Esophagus squamous epithelium (tissue), 5 donors: Measurements from ENCODE around the gene TRIM63. TPM values are rescaled to one million over a fixed set of nuclear protein-coding genes. Genes with fewer than 3 reads are reported as not detected.

ENCODE experiments used
- DNase-seq: peaks from one replicate; lab custom pipeline; 2025; lab: John Stamatoyannopoulos, UW
- H3K27ac ChIP-seq, 4 donors: fragments of 200-600 bp; sonication (generic); one replicate each; pipeline ENCODE4 v1.5.1; 2016 to 2019; ENCODE audit warnings: mild to moderate bottlenecking in 1 of 4
- H3K27me3 ChIP-seq, 4 donors: fragments of 200-600 bp; sonication (generic); 1 replicate in 3 of 4; 2 replicates in 1 of 4; pipeline versions ENCODE4 v1.5.1 to v1.6.0; 2017 to 2021; ENCODE audit warnings: antibody characterized with exemption in 1 of 4
- H3K36me3 ChIP-seq, 3 donors: fragments of 200-600 bp; sonication (generic); one replicate each; pipeline ENCODE4 v1.5.1; 2016 to 2019
- H3K4me1 ChIP-seq, 3 donors: fragments of 200-600 bp; sonication (generic); one replicate each; pipeline ENCODE4 v1.5.1; 2017 to 2019
- H3K4me3 ChIP-seq, 4 donors: fragments of 200-600 bp; sonication (generic); 1 replicate in 3 of 4; 2 replicates in 1 of 4; pipeline ENCODE4 v1.5.1; 2016 to 2019; ENCODE audit warnings: mild to moderate bottlenecking in 2 of 4, moderate library complexity in 1 of 4
- H3K9me3 ChIP-seq, 3 donors: fragments of 200-600 bp; sonication (generic); one replicate each; pipeline ENCODE4 v1.5.1; 2016 to 2019
- CTCF ChIP-seq, 6 experiments: fragments of 450-650 bp in 4 of 6; fragments of 200-600 bp in 2 of 6; sonication (generic) in 2 of 6; IDR thresholded peaks; one replicate each; pipeline ENCODE4 v1.5.1; 2016 to 2019; ENCODE audit warnings: antibody characterized with exemption in 6 of 6, mild to moderate bottlenecking in 4 of 6, moderate library complexity in 4 of 6
- POLR2A ChIP-seq, 4 donors: fragments of 450-650 bp; IDR thresholded peaks; one replicate each; pipeline ENCODE4 v1.6.1; 2017; ENCODE audit warnings: antibody characterized with exemption in 4 of 4, mild to moderate bottlenecking in 4 of 4, moderate library complexity in 3 of 4
- WGBS, 2 donors: methylation state at CpG; one replicate each; pipeline ENCODE4 v1.1.5; 2018; 5-methylcytosine and 5-hydroxymethylcytosine counted together
- intact Hi-C: fragments of 100-400 bp; cut with DNase I; formaldehyde crosslinking; loops from one replicate; pipeline ENCODE4 v1.15.0; 2022
- total RNA-seq, 4 donors: library from RNA; depleted of rRNA; stranded (reverse); fragments of >200 nt; gene quantifications; one replicate each; pipeline ENCODE4 v1.1.0, GENCODE V29; 2016
- donor health status: DM: yes; HTN: yes; CAD: no.

The TRIM63 gene
- total RNA-seq, 4 donors from 2014 or later: 0.23 to 1.7 TPM; not detected in 2

- WGBS, 2 donors: 86 to 88% methylated on average over 6 of the region's 6 CpGs
- TF ChIP-seq POLR2A (IDR thresholded peaks at IDR 0.05): no peak
- no peak for TF ChIP-seq CTCF (IDR thresholded peaks at IDR 0.05)
- no peak for DNase-seq
- Histone ChIP-seq H3K4me1 (peaks cover 7 to 17% (median 16%) of the 10 kb centered on the region in 3 donors), H3K27me3 (peaks cover 5 to 100% (median 18%) of the 10 kb centered on the region in 4 donors), H3K4me3 (no peak overlapping the region), H3K27ac (no peak overlapping the region), H3K9me3 (no peaks in the 10 kb centered on the region), H3K36me3 (no peaks in the 10 kb centered on the region)
- intact Hi-C loops: no loop called here
Measured at GRCh38 chr1:26050248-26050640, 17.2 kb downstream of the TRIM63 start.

GRCh38 chr1:26049531-26050247, 17.7 kb downstream of the TRIM63 start:
- Histone ChIP-seq H3K4me1 (peaks cover 7 to 18% (median 16%) of the 10 kb centered on the region in 3 donors), H3K36me3 (no peaks in the 10 kb centered on the region), H3K4me3 (no peak overlapping the region), H3K27ac (no peak overlapping the region), H3K9me3 (no peaks in the 10 kb centered on the region), H3K27me3 (peaks cover 9 to 100% (median 18%) of the 10 kb centered on the region in 4 donors)
- WGBS, 2 donors: 59 to 75% methylated on average over 8 to 10 of the region's 10 CpGs
- DNase-seq: no peak
- TF ChIP-seq CTCF (IDR thresholded peaks at IDR 0.05) (no peak), POLR2A (IDR thresholded peaks at IDR 0.05) (no peak)
- intact Hi-C loops: no loop called here

DNA sequence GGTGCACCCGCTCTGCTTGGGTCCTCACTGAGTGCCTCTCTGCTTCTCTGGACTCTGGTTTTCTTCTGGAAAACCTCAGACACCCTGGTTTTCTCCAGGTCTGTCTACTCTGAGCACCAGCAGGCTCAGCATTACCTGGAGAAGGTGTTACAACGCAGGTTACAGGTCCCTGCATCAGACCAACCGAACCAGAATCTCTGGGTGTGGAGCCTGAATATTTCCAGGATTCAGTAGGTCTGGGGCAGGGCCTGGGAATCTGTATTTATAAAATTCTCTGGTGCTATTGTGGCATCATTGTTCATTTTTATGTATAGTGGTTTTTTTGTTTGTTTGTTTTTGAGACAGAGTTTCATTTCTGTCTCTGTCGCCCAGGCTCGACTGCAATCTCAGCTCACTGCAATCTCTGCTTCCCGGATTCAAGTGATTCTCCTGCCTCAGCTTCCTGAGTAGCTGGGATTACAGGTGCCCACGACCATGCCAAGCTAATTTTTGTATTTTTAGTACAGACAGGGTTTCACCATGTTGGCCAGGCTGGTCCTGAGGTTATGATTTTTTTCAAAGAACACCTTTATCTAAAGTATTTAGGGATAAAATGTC, 20.1 kb downstream of the TRIM63 start:
- no peak overlapping the region for H3K4me3 ChIP-seq
- H3K36me3 ChIP-seq: no peaks in the 10 kb centered on the region
- H3K27me3 ChIP-seq: peaks cover 9 to 100% (median 16%) of the 10 kb centered on the region in 4 donors
- WGBS, 2 donors: 54 to 66% methylated on average over 6 to 7 of the region's 7 CpGs
- TF ChIP-seq POLR2A (IDR thresholded peaks at IDR 0.05): no peak
- no peak for TF ChIP-seq CTCF (IDR thresholded peaks at IDR 0.05)
- DNase-seq: no peak
- peaks cover 7 to 18% (median 16%) of the 10 kb centered on the region in 3 donors for H3K4me1 ChIP-seq
- H3K9me3 ChIP-seq: no peaks in the 10 kb centered on the region
- H3K27ac ChIP-seq: no peak overlapping the region
- intact Hi-C loops: no loop called here

DNA sequence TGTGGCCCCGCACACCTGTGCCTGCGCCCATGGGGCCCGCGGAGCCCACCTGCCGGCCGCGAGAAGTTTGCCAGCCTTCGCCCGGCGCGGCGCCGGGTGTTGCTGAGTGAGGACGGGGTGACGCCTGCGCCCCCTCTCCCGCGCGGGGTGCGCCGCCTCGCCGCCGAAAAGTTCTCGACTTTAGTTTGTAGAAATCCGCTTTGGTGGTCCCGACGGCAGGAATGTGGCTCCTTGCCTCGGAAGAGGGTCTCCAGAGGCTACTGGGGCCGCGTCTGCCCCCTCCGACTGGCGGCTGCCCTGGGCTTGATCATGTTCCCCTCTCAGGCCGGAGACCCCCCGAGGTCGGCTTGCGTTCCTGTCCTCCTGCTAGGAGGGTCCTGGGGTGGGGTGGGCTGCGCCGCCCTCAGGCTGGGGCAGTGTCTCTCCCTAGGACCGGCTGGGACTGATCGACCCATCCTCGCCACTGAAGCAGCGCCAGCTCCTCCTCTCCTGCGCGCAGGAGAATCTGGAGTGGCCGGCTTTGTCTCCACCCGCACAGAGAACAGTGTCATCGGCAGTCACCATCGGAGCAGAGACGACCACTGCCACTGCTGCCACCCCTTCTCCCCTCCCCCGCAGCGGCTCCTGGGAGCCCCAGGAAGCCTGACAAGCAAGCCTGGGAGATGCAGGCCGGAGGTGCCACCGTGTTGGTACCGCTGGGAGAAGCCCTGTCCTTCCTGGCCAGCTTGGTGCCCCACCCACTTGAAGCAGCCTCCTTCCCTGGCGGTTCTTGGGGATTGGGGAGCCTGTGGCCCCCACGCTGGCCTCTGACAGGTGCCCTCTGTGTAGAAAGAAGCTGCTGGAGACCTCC, 21.0 kb downstream of the TRIM63 start:
- H3K9me3 ChIP-seq: no peaks in the 10 kb centered on the region
- H3K4me1 ChIP-seq: peaks cover 7 to 18% (median 16%) of the 10 kb centered on the region in 3 donors
- no peak for DNase-seq
- 12 to 30% methylated on average over 2 to 3 of the region's 57 CpGs for WGBS, 2 donors
- H3K4me3 ChIP-seq: peak overlapping the region in 3 of 4 donors; percentile 2 to 52 (median 32)
- H3K27me3 ChIP-seq: peaks cover 9 to 100% (median 16%) of the 10 kb centered on the region in 4 donors
- H3K36me3 ChIP-seq: no peaks in the 10 kb centered on the region
- H3K27ac ChIP-seq: no peak overlapping the region
- TF ChIP-seq POLR2A (IDR thresholded peaks at IDR 0.05): no peak
- TF ChIP-seq CTCF (IDR thresholded peaks at IDR 0.05): no peak
- intact Hi-C loops: no loop called here
